PC-9 (cell line): ENCODE measurements around the gene RXRA. TPM values are rescaled to one million over a fixed set of nuclear protein-coding genes. Genes with fewer than 3 reads are reported as not detected.

Experiments used
- BruUV-seq: library from RNA; stranded (reverse); fragments of 400-500 nt; replicated peaks from 2 replicates; lab custom pipeline; 2021; lab: Mats Ljungman, UMichigan
- CTCF ChIA-PET: fragments of 300-600 bp; sonication (Branson Sonifier 250); formaldehyde crosslinking; loops from one replicate; lab custom pipeline; 2022; ENCODE audit warnings: antibody characterized with exemption; lab: Charles Lee
- POLR2A ChIA-PET: fragments of 300-600 bp; sonication (Branson Sonifier 250); formaldehyde crosslinking; loops from one replicate; lab custom pipeline; 2022; ENCODE audit warnings: antibody characterized with exemption; ENCODE audit not compliant: unreplicated experiment; lab: Charles Lee
- DNase-seq, 2 experiments: peaks; one replicate each; pipeline versions ENCODE4 v3.0.0 to v3.0.0-alpha.2; 2015 to 2022; ENCODE audit warnings: mixed read lengths in 1 of 2
- H2AFZ ChIP-seq: fragments of 200-600 bp; sonication (generic); 2 replicates; pipeline ENCODE4 v1.8.1; 2017; ENCODE audit warnings: antibody characterized with exemption
- H3F3A ChIP-seq: fragments of 200-600 bp; sonication (generic); 2 replicates; pipeline ENCODE4 v1.8.1; 2017; ENCODE audit warnings: antibody characterized with exemption, mild to moderate bottlenecking, low read depth; ENCODE audit not compliant: insufficient read depth
- H3K27ac ChIP-seq: fragments of 200-600 bp; sonication (generic); 2 replicates; pipeline ENCODE4 v1.6.1; 2016; ENCODE audit warnings: mixed run types
- H3K27me3 ChIP-seq: fragments of 200-600 bp; sonication (generic); 2 replicates; pipeline ENCODE4 v1.6.1; 2016; ENCODE audit warnings: low read depth, mixed run types; ENCODE audit not compliant: insufficient read depth
- H3K36me3 ChIP-seq: fragments of 200-600 bp; sonication (generic); 2 replicates; pipeline ENCODE4 v1.6.1; 2016; ENCODE audit warnings: low read depth, mixed run types
- H3K4me1 ChIP-seq: fragments of 200-600 bp; sonication (generic); replicated peaks from 2 replicates; pipeline ENCODE4 v1.6.1; 2016; ENCODE audit warnings: mixed run types; ENCODE audit not compliant: insufficient read depth
- H3K4me2 ChIP-seq: fragments of 200-600 bp; sonication (generic); 2 replicates; pipeline ENCODE4 v1.6.1; 2017; ENCODE audit warnings: mixed run types
- H3K4me3 ChIP-seq: fragments of 200-600 bp; sonication (generic); 2 replicates; pipeline ENCODE4 v1.6.1; 2016; ENCODE audit warnings: mixed run types
- H3K79me2 ChIP-seq: fragments of 200-600 bp; sonication (generic); 2 replicates; pipeline ENCODE4 v1.6.1; 2017; ENCODE audit warnings: low read depth, mixed run types
- H3K9me2 ChIP-seq: fragments of 200-600 bp; sonication (generic); 2 replicates; pipeline ENCODE4 v1.8.1; 2017; ENCODE audit warnings: mild to moderate bottlenecking; ENCODE audit not compliant: insufficient read depth
- H3K9me3 ChIP-seq: fragments of 200-600 bp; sonication (generic); 2 replicates; pipeline ENCODE4 v1.8.1; 2016; ENCODE audit warnings: low read depth; ENCODE audit not compliant: insufficient read depth
- H4K20me1 ChIP-seq: fragments of 200-600 bp; sonication (generic); 2 replicates; pipeline ENCODE4 v1.8.1; 2017; ENCODE audit not compliant: insufficient read depth
- CTCF ChIP-seq: fragments of 200-600 bp; sonication (generic); conservative IDR thresholded peaks from 2 replicates; pipeline ENCODE4 v1.6.1; 2017; ENCODE audit warnings: mixed run types, antibody characterized with exemption, mild to moderate bottlenecking, moderate library complexity
- EZH2 ChIP-seq: fragments of 200-600 bp; sonication (generic); IDR thresholded peaks from 2 replicates; pipeline ENCODE4 v1.8.0; 2017; ENCODE audit warnings: antibody characterized with exemption, low read depth
- intact Hi-C: fragments of 100-400 bp; cut with micrococcal nuclease; formaldehyde crosslinking; loops from one replicate; pipeline ENCODE4 v1.10.0; 2022; ENCODE audit not compliant: unreplicated experiment
- total RNA-seq: library from RNA; stranded (reverse); gene quantifications from 2 replicates; pipeline ENCODE4 v1.2.3, GENCODE V29; 2021

RXRA gene
- total RNA-seq, 1 experiment from 2014 or later = 146 TPM

- Histone ChIP-seq H3K79me2 (no peaks in the 10 kb centered on the region), H3K27me3 (no peaks in the 10 kb centered on the region), H3K4me2 (no peak overlapping the region), H3K4me3 (no peak overlapping the region), H3K36me3 (peaks cover 6% of the 10 kb centered on the region; the same call in 1 of the 2 replicates), H3F3A (no peaks in the 10 kb centered on the region; the same call in 1 of the 2 replicates), H3K27ac (no peak overlapping the region), H4K20me1 (peaks cover 11% of the 10 kb centered on the region; the same call in 1 of the 2 replicates), H3K9me3 (no peaks in the 10 kb centered on the region), H3K9me2 (no peaks in the 10 kb centered on the region), H3K4me1 (no peaks in the 10 kb centered on the region), H2AFZ (no peak overlapping the region)
- TF ChIP-seq EZH2 = no peak
- TF ChIP-seq CTCF = no peak
- intact Hi-C loops = no loop called here
- CTCF ChIA-PET = no interaction called here
- POLR2A ChIA-PET = no interaction called here
- BruUV-seq = no TSS peak
- no peak for DNase-seq
These were observed 105.4 kb downstream of the RXRA start for GRCh38 chr9:134431626-134432025.

- H3K27ac ChIP-seq = no peak overlapping the region
- H2AFZ ChIP-seq = no peak overlapping the region
- H3K4me3 ChIP-seq = no peak overlapping the region
- TF ChIP-seq EZH2 (no peak), CTCF (no peak)
- POLR2A ChIA-PET = no interaction called here
- peaks cover 6% of the 10 kb centered on the region; the same call in 1 of the 2 replicates for H3K36me3 ChIP-seq
- no peaks in the 10 kb centered on the region for H3K27me3 ChIP-seq
- H3F3A ChIP-seq = no peaks in the 10 kb centered on the region; the same call in 1 of the 2 replicates
- intact Hi-C loops = no loop called here
- DNase-seq = no peak
- no peaks in the 10 kb centered on the region for H3K9me2 ChIP-seq
- H4K20me1 ChIP-seq = peaks cover 13% of the 10 kb centered on the region; the same call in 1 of the 2 replicates
- CTCF ChIA-PET = no interaction called here
- H3K4me1 ChIP-seq = no peaks in the 10 kb centered on the region
- no TSS peak for BruUV-seq
- no peaks in the 10 kb centered on the region for H3K79me2 ChIP-seq
- no peaks in the 10 kb centered on the region for H3K9me3 ChIP-seq
- H3K4me2 ChIP-seq = no peak overlapping the region
These were observed 106.2 kb downstream of the RXRA start for GRCh38 chr9:134432471-134432870.

DNA sequence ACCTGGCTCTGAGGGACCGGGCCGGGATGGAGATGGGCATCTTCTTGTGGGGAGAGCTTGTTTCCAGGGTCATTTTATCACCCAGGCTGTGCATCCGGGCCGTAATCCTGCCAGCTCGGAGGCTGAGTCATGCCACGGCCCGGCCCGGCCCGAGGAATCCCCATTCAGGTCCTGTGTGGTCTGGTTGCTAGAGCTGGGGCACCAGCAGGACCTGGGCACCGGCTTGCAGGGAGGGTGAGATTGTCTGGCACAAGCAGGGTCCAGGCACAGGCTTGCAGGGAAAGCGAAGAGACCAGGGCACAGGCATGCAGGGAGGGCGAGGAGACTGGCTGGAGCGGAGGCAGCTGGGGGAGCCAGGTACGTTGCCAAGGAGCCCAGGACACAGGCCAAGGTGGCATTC lies 106.8 kb downstream of the RXRA start:
- ChIA-PET POLR2A (no interaction called here), CTCF (interaction anchor here (0.5 to 0.7 kb wide), 2 partner anchors 19 to 26 kb away, joined by 3 to 7 read pairs; no protein-coding TSS in a partner anchor)
- Histone ChIP-seq H3K4me3 (no peak overlapping the region), H3K27ac (no peak overlapping the region), H4K20me1 (peaks cover 9% of the 10 kb centered on the region; the same call in 1 of the 2 replicates), H3K27me3 (no peaks in the 10 kb centered on the region), H3K79me2 (no peaks in the 10 kb centered on the region), H3K4me2 (no peak overlapping the region), H2AFZ (no peak overlapping the region), H3K9me2 (no peaks in the 10 kb centered on the region), H3K36me3 (peaks cover 6% of the 10 kb centered on the region; the same call in 1 of the 2 replicates), H3K4me1 (no peaks in the 10 kb centered on the region), H3F3A (no peaks in the 10 kb centered on the region; the same call in 1 of the 2 replicates), H3K9me3 (no peaks in the 10 kb centered on the region)
- DNase-seq = no peak
- intact Hi-C loops = no loop called here
- no peak for TF ChIP-seq CTCF
- BruUV-seq = no TSS peak
